ENCODE data around the gene ATP13A5. TPM values are rescaled to one million over a fixed set of nuclear protein-coding genes. Genes with fewer than 3 reads are reported as not detected.

The ATP13A5 gene
- total and polyA plus RNA-seq, 3 donors from 2014 or later = 0.16 to 0.26 (median 0.25) TPM

DNA sequence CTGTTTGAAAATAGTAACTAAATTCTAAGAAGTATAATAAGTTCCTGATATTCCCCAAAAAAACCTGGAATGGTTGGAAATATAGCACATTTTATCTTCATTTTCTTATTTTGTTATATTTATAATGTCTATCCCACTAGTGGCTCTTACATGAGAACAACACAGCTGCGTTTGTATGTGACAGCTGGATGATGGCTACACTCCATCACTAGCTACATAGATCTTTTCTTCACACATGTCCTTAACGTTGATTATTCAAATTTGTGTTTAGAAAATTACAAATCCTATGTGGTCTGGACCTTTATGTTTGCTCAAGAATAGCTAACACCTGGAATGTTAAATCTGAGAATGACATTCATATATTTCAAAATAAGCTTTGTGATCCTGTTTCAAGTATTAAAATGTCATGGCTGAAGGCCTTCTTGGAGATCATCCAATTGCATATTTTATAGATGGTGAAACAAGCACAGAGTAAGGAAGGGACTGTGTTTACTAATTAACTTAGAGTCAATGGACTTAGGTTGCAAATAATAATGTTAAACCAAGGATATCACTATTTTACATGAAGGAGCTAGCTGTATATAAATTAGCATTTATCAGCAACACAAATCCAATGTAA is 60.8 kb downstream of the ATP13A5 start:
- H3K4me1 ChIP-seq = no peaks in the 10 kb centered on the region
- no peaks in the 10 kb centered on the region for H3K9me3 ChIP-seq
- DNase-seq = no peak
- TF ChIP-seq, protein P1, sequence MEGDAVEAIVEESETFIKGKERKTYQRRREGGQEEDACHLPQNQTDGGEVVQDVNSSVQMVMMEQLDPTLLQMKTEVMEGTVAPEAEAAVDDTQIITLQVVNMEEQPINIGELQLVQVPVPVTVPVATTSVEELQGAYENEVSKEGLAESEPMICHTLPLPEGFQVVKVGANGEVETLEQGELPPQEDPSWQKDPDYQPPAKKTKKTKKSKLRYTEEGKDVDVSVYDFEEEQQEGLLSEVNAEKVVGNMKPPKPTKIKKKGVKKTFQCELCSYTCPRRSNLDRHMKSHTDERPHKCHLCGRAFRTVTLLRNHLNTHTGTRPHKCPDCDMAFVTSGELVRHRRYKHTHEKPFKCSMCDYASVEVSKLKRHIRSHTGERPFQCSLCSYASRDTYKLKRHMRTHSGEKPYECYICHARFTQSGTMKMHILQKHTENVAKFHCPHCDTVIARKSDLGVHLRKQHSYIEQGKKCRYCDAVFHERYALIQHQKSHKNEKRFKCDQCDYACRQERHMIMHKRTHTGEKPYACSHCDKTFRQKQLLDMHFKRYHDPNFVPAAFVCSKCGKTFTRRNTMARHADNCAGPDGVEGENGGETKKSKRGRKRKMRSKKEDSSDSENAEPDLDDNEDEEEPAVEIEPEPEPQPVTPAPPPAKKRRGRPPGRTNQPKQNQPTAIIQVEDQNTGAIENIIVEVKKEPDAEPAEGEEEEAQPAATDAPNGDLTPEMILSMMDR (IDR thresholded peaks at IDR 0.05) = no peak
- no peak for TF ChIP-seq POLR2A (IDR thresholded peaks at IDR 0.05)
- no peak overlapping the region for H3K4me3 ChIP-seq
- H3K36me3 ChIP-seq (ENCODE audit: low read depth, missing control alignments) = no peaks in the 10 kb centered on the region
- no peaks in the 10 kb centered on the region for H3K27me3 ChIP-seq
- no peak overlapping the region for H3K27ac ChIP-seq
- WGBS, 2 donors = 50 to 62% methylated on average over 2 of the region's 2 CpGs
- intact Hi-C loops (cut with DNase I; ENCODE audit: low total_unique reads) = no loop called here

DNA sequence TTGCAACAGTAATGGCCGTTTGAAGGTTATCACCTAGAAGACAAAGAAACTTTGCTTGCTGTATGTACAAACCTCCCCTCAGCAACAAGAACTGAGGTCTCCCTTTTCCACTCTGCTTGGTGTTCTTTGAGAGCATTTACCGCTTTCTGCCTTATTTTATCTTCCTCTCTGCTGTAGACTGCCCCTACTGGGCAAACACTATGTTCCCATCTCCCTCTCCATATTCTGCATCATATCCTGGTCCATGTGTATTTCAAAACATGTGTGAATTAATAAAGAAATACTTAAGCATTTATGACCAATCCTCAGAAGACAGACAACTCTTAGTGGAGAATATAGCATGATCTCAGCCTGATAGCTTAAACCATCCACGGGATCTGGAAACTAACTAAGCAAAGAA is 64.4 kb downstream of the ATP13A5 start:
- H3K4me1 ChIP-seq = no peaks in the 10 kb centered on the region
- no peak overlapping the region for H3K27ac ChIP-seq
- no peaks in the 10 kb centered on the region for H3K36me3 ChIP-seq (ENCODE audit: low read depth, missing control alignments)
- intact Hi-C loops (cut with DNase I; ENCODE audit: low total_unique reads) = no loop called here
- DNase-seq = no peak
- no peak for TF ChIP-seq POLR2A (IDR thresholded peaks at IDR 0.05)
- TF ChIP-seq, protein P1 (IDR thresholded peaks at IDR 0.05) = no peak
- no peaks in the 10 kb centered on the region for H3K27me3 ChIP-seq
- no peaks in the 10 kb centered on the region for H3K9me3 ChIP-seq
- H3K4me3 ChIP-seq = no peak overlapping the region
- 66 to 70% methylated on average over 3 of the region's 3 CpGs for WGBS, 2 donors

DNA sequence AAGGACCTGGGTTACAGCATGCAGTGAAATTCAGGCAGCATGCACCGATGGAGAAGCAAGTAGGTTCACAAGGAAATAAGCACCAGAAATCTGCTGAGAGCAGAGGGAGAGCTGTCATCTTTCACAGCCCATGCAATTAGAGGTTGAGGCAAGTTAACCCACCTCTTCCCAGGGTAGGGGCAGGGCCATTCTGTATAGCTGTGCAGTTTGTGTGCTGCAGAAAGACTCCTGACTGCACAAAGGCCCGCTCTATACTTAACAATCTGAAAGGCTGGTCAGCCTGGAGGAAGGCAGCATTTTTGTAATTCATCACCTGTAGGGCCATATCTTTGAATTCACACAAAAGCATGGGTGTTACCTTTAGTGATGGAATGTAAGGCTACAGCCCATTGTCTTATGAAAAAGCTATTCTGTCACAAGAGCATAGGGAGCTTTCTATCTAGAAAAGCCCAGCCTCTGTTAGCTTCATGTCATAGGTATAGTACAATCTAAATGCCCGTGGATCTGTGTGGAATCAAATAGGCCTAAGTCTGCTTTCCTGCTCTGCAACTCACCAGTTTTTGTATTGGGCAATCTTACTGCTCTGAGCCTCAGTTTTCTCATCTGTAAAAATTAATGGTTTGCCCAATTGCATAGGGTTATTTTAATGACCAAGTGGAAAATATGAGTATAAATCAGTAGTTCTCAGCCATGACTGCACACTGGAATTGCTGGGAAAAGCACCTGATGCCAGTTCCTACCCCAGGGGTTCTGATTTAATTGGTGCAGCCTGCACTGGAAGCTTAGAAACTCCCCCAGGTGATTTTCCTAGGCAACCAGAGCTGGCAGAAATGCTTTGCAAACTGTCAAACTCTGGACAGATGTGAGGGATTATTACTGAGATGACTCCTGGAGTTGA is 65.2 kb downstream of the ATP13A5 start:
- Histone ChIP-seq H3K4me3 (no peak overlapping the region), H3K27me3 (no peaks in the 10 kb centered on the region), H3K36me3 (ENCODE audit: low read depth, missing control alignments) (no peaks in the 10 kb centered on the region), H3K27ac (no peak overlapping the region), H3K9me3 (no peaks in the 10 kb centered on the region), H3K4me1 (no peaks in the 10 kb centered on the region)
- intact Hi-C loops (cut with DNase I; ENCODE audit: low total_unique reads) = no loop called here
- no peak for DNase-seq
- TF ChIP-seq, protein P1 (IDR thresholded peaks at IDR 0.05) = no peak
- TF ChIP-seq POLR2A (IDR thresholded peaks at IDR 0.05) = no peak
- 94 to 96% methylated on average over 3 of the region's 3 CpGs for WGBS, 2 donors

DNA sequence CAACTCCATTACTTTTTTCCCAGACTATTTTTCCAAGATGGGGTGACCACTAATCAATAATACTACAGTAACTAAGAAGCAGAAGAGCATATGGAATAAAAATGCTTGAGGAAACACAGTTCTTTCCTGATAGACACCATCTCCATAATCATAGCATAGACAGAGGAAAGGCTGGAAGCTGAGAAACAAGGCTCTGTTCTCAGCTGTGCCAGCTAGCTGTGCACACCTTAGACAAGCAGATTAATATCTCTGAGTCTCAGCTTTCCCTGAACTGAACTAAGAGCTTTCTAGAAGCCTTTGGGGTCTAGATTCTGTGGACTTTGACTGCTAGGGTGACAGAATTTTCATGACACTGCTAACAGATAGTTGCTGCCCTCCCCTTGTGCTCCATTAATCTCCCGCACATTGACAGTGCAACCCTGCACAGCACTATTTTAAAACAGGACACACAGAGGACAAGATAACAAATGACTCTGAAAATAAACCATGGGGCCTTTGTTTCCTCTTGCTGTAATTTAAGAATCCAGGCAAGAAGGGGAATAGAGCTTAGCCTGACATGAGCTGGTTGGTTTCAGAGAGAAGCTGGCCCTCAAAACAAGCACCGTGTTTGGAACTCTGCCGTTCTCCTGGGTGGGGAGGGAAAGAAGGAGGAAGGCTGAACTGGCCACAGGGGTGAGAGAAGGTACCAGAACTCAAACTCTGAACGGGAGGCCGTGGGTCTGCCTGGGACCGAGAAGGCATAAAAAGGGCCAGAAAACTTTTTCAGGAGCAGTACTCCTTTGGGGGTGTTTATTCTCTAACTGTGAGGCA is 67.4 kb downstream of the ATP13A5 start:
- Histone ChIP-seq H3K27ac (no peak overlapping the region), H3K27me3 (no peaks in the 10 kb centered on the region), H3K36me3 (ENCODE audit: low read depth, missing control alignments) (no peaks in the 10 kb centered on the region), H3K4me1 (no peaks in the 10 kb centered on the region), H3K9me3 (no peaks in the 10 kb centered on the region), H3K4me3 (no peak overlapping the region)
- DNase-seq = no peak
- TF ChIP-seq, protein P1 (IDR thresholded peaks at IDR 0.05) = no peak
- no peak for TF ChIP-seq POLR2A (IDR thresholded peaks at IDR 0.05)
- 48 to 57% methylated on average over 6 of the region's 6 CpGs for WGBS, 2 donors
- intact Hi-C loops (cut with DNase I; ENCODE audit: low total_unique reads) = no loop called here
